Cortex of kidney (tissue), 1 donor: ENCODE results near the gene CDC42.
"Not testable (repeated sequence)": the region's sequence is repeated elsewhere in the genome, so short reads cannot be mapped to it uniquely, and the experiment has no call there.

Experiments used
- DNase-seq: peaks from one replicate; lab custom pipeline; 2025; lab: John Stamatoyannopoulos, UW

CDC42 gene

DNA sequence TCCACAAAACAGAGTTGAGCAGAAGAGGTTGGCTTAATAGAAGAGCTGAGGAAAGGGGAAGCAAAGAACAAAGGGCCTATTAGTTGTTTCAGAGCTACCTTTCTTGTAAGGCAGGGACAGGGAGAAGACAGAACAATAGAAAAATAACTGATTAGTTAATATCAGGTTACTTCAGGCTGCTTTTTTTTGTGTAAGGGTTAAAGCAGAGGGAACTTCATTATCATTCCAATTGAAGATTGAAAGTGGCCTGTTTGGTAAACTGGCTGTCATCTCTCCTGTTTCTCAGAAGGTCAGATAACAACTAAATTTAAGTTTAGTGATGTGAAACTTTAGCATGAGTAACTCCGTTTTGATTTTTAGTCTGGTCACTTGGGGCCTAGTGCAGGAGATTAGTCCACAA, 22.3 kb downstream of the CDC42 start:
- DNase-seq = no peak

DNA sequence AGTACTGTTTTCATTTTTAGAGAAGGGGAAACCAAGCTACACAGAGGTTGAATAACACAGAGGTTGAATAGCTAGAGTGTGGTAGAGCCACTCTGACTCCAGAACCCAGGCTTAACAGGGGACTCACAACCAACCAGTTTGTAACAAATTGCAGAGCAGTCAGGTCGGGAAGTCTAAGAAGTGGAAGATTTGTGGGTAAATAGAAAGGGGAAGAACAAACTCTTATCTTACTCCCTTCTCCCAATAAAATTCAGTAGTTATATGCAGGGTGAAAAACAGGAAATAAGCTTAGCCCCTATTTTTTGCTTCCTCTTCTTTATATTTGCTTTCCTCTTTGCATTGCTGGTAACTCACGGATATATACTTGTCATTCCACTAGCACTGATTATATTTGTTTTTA, 23.2 kb downstream of the CDC42 start:
- no peak for DNase-seq

DNA sequence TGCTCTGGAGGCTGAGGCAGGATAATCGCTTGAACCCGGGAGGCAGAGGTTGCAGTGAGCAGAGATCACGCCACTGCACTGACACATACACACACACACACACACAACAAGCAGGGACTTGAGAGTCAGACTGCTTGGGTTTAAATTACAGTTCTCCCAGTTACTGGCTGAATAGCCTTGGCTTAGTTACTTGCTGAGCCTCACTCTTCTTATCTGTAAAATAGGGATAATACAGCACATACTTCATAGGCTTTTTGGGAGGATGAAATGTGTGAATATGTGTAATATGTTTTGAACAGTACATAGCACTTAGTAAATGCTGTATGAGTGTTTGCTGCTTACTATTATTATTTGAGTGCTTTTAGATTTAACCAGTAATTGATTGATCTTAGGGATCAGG, 23.8 kb downstream of the CDC42 start:
- no peak for DNase-seq

DNA sequence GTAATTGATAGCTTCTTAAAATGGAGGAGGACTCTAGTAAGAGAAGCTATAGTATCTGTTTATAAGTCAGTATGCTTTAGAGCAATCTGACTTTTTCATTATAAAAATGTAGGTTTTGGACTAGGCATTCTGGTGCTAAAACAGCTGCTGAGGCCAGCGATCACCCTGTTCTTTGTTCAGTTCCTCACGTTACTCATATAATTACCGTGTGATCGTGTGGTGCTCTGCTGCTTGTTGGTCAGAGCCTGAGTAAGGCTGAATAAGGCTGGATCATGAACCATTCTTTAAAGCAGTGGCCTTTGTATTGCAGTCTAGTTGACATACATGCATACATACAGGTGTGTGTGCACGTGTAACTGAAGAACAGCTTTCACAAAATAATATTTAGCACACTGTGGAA, 25.2 kb downstream of the CDC42 start:
- no peak for DNase-seq

DNA sequence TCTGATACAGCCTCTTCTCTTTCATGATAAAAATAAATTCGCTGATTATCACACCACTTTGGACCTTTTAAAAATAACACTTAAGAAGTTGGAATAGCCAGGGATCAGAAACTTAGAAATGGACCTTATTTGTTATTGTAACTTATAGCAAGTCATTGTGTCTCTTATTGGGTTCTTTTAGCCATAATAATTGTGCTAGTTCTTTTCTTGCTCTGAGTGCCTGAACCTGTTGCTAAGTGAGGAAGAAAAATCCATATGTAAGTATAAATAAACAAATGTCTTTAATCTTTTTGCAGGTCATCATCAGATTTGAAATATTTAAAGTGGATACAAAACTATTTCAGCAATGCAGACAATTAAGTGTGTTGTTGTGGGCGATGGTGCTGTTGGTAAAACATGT, 25.6 kb downstream of the CDC42 start:
- DNase-seq = no peak

DNA sequence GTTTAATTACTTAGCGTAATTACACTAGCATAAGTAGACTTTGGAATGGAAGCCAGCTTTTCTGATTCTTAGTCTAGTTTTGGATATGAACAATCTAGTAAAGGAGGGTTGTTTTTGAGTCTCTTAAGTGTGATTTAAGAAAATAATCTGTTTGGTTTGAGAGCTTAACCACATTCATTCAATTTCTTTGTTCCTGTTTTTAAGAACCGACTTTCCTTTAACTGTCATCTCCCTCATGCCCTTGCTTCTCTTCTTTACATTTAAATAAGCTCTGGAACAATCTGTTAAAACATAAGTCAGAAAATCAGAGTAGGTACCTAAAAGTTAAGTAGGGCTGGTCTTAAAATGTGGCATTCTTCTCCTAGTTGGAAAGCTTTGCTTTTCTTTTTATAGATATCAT, 27.7 kb downstream of the CDC42 start:
- DNase-seq = no peak

DNA sequence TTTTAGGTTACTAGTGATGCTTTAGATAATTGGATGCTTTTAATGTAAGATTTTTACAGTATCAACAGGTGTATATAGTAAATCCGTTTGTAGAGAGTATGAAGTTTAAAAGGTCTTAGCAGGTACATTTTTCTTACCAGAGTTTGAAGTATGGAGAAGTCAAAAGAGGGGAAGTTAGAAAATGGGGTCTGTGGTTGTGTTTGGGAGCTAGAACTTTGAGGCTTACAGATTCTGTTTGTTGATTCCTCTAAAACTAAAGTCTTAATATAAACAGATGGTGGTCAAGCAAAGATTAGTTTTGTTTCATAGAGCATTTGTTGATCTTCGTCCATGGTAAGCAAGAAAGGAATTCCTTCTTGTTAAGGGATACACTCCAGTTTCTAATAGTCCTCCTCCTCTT, 35.8 kb downstream of the CDC42 start:
- DNase-seq = no peak

DNA sequence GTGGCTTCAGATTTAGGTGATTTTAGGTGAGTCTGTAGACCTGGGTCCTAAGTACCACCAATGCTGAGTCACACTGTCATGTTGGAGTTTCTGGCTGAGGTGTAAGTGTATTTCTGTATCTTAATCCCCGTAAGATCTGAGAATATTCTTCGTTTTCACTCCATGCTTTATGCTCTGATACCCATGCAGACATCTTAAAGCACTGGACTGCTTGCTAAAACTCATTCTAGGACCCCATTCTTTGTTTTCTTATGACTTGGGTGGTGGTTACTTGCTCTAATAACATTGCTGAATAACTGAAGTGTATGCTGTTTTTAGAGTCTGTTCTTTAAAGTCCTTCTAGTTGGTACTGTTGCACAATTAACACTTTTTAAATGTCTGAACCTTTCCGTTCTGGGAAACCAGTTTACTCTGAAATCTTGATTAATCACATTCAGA, 36.6 kb downstream of the CDC42 start:
- no peak for DNase-seq

DNA sequence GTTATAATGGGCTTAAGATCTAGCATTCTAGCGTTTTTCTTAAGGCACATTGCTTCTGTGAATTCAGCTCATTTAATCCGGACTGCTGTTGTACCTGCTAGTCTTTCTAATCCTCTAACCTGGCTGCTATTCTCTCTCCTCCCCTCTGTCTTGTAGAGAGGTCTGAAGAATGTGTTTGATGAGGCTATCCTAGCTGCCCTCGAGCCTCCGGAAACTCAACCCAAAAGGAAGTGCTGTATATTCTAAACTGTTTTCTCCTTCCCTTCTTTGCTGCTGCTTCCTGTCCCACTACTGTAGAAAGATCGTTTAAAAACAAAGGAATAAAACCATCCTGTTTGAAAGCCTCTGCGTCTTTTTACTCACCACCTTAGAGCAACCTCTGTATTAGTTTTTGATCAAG, 37.3 kb downstream of the CDC42 start:
- DNase-seq = no peak

DNA sequence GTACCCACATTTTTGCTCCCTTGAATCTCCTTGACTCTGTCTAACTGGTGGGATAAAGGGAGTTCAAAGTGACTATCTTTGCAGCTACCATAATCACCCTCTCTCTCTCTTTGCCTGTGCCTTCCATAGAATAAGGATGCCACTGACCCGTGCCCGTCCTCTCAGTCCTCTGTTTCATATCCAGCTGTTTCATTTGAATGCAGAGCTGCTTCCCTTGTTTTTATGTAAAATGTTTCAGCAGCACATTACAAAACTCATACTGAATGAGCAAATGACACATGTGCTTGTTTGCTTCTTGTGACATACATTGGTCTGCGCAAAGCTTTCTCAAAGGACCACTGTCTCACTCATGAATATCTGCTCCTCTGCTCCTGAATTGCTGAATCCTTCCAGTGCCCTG, 38.4 kb downstream of the CDC42 start:
- no peak for DNase-seq

DNA sequence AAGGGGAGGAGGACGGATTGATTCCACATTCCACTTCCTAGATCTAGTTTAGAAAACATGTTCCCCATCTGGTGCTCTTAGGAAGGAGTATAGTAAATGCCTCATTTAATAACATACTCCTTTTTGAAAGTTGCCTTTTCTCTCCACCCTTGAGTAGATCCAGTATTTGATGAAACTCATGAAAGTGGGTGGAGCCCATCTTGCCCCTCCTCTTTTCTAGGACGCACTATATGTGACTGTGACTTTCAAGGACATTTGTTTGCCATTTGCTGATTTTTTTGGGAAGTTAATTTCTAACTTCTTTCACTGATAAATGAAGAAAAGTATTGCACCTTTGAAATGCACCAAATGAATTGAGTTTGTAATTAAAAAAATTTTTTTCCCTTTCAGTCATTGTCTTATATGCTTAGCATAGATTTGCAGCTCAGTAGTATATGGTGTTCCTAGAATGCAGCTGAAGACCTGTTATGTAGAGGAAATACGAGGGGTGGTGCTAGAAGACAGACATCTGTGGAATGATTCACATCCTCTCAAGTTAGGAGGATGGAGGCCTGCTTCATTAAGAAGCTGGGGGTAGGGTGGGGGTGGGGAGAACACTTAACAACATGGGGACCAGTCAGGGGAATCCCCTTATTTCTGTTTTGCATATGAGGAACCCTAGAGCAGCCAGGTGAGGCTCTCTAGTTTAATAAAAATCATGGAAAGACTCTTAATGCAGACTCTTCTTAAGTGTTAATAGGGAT, 39.7 kb downstream of the CDC42 start:
- DNase-seq = not testable (repeated sequence)

DNA sequence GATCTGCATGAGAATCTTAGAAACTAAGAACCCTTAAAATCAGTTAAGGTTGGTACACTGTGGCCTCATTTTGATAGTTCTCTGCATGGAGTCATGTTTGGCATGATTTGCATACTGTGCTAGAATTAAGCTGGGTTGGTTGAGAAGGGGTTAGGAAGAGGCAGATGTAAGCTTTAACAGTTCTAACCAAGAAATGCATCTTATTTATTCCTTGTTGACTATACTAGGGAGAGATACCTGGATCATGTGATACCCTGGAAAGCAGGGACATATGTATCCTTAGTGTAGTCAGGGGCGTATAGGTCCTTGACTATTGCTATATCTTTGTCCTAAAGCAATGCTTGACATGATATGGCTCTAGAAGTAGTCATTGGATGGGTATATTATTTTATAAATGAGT, 41.0 kb downstream of the CDC42 start:
- no peak for DNase-seq

DNA sequence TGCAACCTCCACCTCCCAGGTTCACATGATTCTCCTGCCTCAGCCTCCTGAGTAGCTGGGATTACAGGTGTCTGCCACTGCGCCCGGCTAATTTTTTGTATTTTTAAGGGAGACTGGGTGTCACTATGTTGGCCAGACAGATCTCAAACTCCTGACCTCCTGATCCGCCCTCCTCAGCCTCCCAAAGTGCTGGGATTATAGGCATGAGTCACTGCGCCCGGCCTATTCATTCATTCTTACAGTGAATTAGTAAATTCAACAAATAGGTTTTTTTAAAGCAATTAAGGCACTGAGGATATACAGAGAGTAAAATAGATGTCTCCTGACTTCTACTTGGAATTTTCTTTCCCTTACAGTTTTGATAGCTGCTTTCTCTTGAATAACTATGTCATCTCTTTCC, 43.5 kb downstream of the CDC42 start:
- no peak for DNase-seq

DNA sequence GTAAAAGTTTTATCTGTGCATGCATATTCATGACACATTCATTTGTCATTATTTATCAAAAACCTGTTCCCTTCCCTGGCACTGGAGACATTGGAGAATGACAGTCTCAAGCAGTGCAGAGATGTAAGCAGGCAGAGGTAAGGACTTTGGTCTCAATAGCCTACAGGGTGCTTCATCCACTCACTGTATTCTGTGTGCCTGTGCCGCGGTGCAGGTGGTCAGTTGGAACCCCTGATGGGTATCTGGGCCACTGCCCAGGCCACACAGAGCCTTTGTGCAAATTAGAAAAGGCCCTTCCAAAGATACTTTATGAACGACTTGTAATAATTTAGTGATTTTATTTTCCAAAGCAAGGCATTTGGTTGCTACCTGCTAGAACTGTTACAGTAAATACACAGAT, 44.0 kb downstream of the CDC42 start:
- no peak for DNase-seq

DNA sequence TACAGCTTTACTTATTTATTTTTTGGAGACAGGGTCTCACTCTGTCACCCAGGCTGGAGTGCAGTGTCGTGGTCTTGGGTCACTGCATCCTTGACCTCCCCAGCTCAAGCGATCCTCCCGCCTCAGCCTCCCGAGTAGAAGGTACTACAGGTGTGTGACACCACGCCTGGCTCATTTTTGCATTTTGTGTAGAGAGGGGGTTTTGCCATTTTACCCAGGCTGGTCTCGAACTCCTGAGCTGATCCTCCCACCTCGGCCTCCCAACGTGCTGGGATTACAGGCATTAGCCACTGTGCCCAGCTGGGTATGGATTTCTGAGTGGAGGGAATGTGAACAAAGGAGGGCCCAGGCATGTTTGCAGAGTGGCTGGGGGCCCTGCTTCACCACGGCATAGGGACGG, 46.2 kb downstream of the CDC42 start:
- no peak for DNase-seq

DNA sequence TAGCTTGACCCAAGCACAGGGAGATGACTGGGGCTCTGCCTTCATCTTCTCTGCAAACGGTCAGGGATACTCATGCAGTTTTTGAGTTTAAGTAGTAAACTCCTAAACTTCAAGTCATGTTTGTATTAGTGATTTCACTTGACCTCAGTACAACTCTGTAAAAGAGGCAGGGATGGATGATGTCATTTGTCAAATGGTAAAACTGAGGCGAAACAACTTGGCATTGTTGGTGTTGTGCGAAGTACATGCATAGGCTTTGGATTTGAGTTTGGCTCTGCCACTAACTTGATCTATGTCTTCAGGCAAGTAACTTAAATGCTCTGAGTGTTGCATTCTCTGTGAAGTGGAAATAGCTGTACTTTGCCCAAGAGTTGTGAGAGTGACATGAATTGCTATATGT, 47.7 kb downstream of the CDC42 start:
- no peak for DNase-seq

DNA sequence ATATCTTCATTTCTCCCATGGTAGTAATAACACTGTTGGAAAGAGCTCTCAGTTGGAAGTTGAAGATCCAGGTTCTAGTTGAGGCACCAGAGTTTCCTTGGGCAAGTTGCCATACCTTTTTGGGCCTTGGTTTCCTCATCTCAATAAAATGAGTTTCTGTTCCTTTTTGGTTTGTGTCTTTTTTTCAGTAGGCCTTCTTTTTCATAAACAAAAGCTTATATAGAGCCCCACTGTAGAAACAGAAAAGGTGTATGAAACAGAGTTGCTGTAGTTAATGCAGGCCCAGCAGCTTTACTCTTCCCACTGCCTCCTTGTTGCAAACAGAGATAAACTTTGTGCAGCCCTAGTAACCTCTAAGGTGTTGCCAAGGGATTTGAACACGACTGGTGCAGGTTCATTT, 48.7 kb downstream of the CDC42 start:
- DNase-seq = no peak

DNA sequence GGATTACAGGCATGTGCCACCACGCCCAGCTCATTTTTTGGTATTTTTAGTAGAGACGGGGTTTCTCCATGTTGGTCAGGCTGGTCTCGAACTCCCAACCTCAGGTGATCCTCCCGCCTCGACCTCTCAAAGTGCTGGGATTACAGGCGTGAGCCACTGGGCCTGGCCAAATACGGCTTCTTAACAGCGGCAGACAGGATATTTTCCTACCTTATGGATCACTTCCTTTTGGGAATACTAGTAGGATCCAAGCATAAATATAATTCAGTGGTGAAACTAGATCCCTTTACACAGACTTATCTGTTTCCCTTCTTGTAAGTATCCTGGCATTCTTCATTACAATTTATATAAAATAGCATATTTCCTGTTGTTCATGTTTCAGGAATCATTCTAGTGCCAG, 49.5 kb downstream of the CDC42 start:
- DNase-seq = no peak

DNA sequence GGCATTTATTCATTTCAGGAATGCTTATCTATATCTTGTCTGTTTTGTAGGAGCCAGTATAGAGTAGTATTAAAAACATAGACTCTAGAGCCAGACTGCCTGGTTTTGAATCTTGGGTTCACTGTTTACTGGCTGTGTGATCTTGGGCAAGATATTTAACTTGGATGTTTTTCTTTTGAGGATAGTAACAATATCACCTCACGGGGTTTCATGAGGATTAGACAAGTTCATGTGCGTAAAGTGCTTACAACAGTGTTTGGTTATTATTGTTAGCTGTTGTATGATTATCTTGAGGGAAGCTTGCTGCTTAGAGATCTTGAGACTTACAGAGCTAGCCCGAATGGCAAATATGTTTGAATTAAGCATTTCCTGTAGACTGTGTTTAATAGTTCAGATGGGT, 50.2 kb downstream of the CDC42 start:
- no peak for DNase-seq

DNA sequence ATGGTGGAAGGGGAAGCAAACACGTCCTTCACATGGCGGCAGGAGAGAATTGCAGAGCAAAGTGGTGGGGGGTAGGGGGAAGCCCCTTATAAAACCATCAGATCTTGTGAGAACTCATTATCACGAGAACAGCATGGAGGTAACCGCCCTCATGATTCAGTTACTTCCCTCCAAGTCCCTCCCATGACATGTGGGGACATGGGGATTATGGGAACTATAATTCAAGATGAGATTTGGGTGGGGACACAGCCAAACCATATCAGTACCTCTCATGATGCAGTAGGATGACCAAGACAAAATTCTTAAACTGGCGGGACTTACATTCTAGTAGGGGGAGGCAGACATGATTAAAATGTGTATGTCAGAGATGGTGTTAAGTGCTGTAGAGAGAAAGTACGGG, 51.6 kb downstream of the CDC42 start:
- DNase-seq = no peak

DNA sequence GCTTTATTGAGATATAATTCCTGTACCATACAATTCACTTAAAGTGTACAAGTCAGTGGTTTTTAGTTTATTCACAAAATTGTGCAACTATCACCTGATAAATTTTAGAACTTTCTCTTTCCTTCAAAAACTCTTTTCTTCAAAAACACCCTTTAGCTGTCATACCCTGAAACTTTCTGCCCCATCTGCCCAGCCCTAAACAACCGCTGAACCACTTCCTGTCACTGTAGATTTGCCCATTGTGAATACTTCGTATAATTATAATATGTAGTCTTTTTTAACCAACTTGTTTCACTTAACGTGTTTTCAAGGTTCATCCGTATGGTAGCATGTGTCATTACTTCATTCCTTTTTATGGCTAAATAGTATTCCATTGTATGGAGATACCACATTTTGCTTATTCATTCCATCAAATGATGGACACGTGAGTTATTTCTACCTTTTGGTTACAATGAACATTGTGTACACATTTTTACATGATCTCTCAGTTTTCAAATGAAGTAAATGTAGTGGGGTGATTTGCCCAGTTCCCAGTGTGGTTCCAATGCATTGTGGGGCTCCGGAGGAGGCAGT, 52.4 kb downstream of the CDC42 start:
- no peak for DNase-seq

DNA sequence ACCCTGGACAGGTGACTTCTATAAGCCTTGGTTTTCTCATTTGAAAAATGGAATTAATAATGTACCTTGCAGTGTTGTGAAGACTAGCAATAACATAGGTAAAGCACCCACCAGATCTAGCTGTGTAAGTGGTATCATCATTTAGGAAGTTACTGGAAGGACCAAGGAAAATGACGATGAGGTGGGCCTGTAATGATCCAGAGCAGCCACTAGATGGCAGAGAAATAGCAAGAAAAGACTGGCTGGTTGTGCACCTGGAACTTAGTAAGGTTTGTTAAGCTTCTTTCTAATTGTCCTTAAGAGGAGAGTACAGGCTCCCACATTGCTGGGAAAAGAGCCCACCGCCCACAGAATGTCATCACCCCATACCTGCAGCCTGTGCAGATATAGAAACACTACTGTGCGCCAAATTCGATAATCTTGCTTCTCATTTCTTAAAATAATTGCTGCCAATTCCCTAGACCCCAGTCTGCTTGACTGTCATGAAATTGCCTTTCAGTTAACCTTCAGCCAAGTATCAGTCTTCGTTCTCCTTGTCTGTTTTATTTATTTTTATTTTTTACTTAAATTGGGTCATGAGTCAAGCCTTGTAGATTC, 53.2 kb downstream of the CDC42 start:
- no peak for DNase-seq

DNA sequence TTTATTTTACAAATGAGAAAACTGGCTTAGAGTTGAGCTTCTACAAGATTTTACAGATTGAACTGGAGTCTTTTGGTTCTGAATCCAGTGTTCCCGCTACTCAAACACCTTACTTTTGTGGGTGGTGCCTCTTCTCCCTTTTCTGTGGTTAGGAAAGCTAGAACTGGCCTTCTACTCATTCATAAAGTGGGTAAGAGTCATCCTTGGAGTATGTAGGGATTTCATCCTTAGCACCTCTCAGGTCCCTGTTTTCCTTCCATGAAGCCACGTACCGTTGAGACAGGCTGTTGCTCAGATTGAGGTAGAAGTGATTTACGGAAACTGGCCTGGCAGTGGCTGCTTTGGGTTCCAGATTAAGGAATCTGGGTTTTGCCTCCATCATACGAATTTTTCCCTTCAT, 54.6 kb downstream of the CDC42 start:
- no peak for DNase-seq
